MG63 (cell line): Measurements from ENCODE around the gene VENTX. TPM values are rescaled to one million over a fixed set of nuclear protein-coding genes. Genes with fewer than 3 reads are reported as not detected.

Experiments
- DNase-seq: peaks from one replicate; pipeline ENCODE4 v3.0.0-alpha.2; 2020
- H3K27me3 ChIP-seq: fragments of 250-450 bp; sonication (Bioruptor Pico); 2 replicates; pipeline ENCODE4 v1.5.1; 2020; ENCODE audit warnings: mild to moderate bottlenecking, moderate library complexity
- H3K36me3 ChIP-seq: fragments of 250-450 bp; sonication (Bioruptor Pico); 2 replicates; pipeline ENCODE4 v1.5.1; 2020; ENCODE audit warnings: mild to moderate bottlenecking, moderate library complexity
- H3K4me3 ChIP-seq: fragments of 250-450 bp; sonication (Bioruptor Pico); 2 replicates; pipeline ENCODE4 v1.5.1; 2020; ENCODE audit warnings: mild to moderate bottlenecking, moderate library complexity
- H3K9me3 ChIP-seq: fragments of 250-450 bp; sonication (Bioruptor Pico); 2 replicates; pipeline ENCODE4 v1.5.1; 2020; ENCODE audit warnings: mild to moderate bottlenecking, moderate library complexity
- total RNA-seq: library from RNA; depleted of rRNA; stranded (reverse); fragments of >200 nt; shearing (Covaris generic); gene quantifications from 2 replicates; pipeline ENCODE4 v1.2.3, GENCODE V29; 2014; ENCODE audit warnings: low replicate concordance; rRNA removed

The VENTX gene
- total RNA-seq, 1 experiment from 2014 or later, result not detected

DNA sequence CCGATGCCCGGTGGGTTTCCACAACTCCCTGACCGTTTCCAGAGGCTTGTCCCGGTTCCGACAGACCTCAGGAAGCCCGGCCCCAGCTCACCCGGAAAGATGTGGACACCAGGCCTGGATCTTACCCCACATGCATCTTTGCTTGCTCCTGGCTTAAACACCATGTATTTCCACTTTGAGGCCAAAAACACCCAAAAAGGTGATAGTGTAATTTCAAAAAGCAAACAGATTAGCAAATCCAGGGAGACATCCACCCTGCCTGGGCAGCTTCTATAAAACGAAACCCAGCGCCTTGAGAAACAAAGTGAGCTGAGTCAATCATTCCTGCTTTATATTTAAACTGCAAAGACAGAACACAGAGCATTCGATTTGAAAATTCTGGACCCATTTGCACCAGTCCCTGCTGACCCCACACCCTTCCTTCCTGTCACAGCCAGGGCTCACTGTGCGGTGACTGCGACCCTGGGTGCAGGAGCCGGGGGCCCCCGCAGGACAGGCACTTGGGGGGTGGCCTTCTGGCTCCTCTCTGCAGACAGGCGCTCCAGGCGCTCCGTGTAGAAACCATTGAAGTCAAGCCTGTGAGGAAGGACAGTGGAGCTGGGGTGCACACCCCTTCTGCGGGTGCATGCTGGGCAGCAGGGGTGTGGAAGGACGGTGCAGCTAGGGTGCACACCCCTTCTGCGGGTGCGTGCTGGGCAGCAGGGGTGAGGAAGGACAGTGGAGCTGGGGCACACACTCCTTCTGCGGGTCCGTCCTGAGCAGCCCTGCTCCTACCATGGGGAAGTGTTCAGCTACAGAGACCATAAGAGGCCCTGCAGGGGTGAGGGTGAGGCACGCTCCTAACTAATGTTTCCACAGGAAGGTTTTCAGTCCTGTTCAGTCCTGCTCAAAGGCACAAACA is 41.9 kb downstream of the VENTX start:
- Histone ChIP-seq H3K9me3 (no peaks in the 10 kb centered on the region), H3K4me3 (no peak overlapping the region), H3K36me3 (peaks cover 9% of the 10 kb centered on the region), H3K27me3 (no peaks in the 10 kb centered on the region)
- DNase-seq, result no peak

DNA sequence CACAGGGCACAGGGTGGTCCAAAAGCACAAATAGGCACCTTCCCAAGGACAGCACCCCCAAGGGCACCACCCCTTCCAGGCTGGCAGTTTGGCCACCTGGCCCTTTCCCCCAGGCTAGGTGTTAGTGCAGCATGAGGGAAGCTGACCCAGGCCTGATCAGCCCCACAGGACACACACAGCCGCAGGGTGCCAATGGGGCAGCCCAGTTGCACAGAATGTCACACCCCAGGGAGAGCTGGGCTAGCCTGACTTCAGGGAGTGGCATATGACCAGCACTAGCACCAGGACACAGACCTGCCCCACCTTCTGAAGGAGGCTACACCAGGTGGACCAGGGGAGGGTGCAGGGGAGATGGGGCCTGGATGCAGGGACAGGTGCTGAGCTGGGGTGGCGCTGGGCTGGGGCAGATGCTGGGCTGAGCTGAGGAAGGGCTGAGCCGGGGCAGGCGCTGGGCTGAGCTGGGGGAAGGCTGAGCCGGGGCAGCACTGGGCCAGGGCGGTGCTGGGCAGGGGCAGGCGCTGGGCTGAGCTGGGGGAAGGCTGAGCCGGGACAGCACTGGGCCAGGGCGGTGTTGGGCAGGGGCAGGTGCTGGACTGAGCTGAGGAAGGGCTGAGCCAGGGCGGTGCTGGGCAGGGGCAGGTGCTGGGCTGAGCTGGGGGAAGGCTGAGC is 42.9 kb downstream of the VENTX start:
- peaks cover 12% of the 10 kb centered on the region for H3K36me3 ChIP-seq
- H3K27me3 ChIP-seq, result no peaks in the 10 kb centered on the region
- DNase-seq, result no peak
- H3K4me3 ChIP-seq, result no peak overlapping the region
- H3K9me3 ChIP-seq, result no peaks in the 10 kb centered on the region

DNA sequence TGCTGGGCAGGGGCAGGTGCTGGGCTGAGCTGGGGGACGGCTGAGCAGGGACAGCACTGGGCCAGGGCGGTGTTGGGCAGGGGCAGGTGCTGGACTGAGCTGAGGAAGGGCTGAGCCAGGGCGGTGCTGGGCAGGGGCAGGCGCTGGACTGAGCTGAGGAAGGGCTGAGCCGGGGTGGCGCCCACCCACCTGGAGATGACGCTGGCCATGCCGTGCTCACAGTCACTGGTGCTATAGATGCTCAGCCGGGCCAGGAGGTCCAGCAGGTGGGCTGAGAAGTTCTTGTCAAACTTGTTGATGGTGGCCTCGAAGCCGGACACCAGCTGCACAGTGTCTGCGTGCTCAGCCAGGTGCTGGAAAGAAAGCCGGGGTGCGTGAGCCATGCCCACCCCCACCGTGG is 43.4 kb downstream of the VENTX start:
- H3K9me3 ChIP-seq, result no peaks in the 10 kb centered on the region
- H3K27me3 ChIP-seq, result no peaks in the 10 kb centered on the region
- no peak overlapping the region for H3K4me3 ChIP-seq
- no peak for DNase-seq
- peaks cover 18% of the 10 kb centered on the region for H3K36me3 ChIP-seq

DNA sequence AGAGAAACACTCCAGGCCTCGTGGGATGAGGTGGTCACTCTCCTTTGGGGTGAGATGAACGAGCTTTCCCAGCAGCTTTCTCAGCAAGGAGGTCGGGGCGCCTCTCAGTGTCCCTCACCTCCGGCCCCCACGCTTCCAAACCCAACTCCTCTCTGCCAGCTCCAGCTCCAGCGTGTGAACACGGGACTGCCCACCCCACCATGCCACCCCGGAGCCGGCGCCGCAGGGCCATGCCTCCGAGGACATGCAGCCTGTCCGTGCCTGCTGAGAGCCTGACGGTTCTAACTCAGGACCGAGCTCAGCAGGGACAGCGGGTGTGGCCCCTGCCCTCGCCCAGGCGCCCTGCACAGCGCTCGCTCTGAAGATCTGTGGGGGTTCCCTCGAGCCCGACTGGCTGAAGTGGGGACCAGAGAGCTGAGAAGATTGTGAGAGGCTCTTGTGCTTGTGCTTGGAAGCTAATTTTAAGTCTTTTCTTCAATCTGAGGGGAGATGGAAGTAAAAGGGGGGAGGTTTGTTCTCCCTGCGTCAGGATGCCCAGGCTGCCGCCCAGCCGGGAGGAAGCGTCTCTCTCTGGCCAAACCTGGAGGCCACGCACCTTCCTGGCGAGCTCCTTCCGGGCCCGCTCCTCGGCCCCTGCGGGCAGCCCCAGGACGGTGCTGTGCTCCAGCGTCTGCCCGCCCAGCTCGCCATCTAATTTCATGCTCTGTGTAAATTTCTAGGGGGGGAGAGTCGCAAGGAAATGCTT is 44.1 kb downstream of the VENTX start:
- Histone ChIP-seq H3K4me3 (no peak overlapping the region), H3K27me3 (no peaks in the 10 kb centered on the region), H3K36me3 (peaks cover 21% of the 10 kb centered on the region), H3K9me3 (no peaks in the 10 kb centered on the region)
- no peak for DNase-seq

GRCh38 chr10:133282846-133283390 is 45.3 kb downstream of the VENTX start:
- no peaks in the 10 kb centered on the region for H3K27me3 ChIP-seq
- peaks cover 21% of the 10 kb centered on the region for H3K36me3 ChIP-seq
- H3K4me3 ChIP-seq, result no peak overlapping the region
- DNase-seq, result no peak
- no peaks in the 10 kb centered on the region for H3K9me3 ChIP-seq

- no peak for DNase-seq
- Histone ChIP-seq H3K36me3 (peaks cover 24% of the 10 kb centered on the region), H3K9me3 (no peaks in the 10 kb centered on the region), H3K4me3 (no peak overlapping the region), H3K27me3 (no peaks in the 10 kb centered on the region)
These were observed 46.3 kb downstream of the VENTX start for GRCh38 chr10:133283931-133284330.

DNA sequence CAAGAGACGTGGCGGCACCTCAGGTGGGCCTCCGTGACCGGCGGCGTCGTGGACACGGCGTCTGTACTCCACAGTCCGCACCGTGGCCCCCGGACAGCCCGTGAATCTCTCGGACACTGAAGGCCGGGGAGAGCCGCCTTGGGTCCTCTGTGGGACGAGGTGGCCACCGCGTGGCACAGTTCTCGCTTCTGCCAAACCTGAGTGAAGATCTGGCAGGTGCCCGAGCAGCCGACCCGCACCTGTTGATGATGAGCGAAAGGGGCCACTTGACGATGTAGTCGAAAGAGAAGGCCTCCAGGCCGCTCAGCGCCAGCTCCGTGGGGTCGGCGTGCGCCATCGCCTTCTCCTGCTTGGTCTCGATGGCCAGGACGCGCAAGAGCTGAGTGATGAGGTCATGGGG is 47.6 kb downstream of the VENTX start:
- no peaks in the 10 kb centered on the region for H3K9me3 ChIP-seq
- H3K27me3 ChIP-seq, result no peaks in the 10 kb centered on the region
- no peak for DNase-seq
- peaks cover 25% of the 10 kb centered on the region for H3K36me3 ChIP-seq
- H3K4me3 ChIP-seq, result no peak overlapping the region

DNA sequence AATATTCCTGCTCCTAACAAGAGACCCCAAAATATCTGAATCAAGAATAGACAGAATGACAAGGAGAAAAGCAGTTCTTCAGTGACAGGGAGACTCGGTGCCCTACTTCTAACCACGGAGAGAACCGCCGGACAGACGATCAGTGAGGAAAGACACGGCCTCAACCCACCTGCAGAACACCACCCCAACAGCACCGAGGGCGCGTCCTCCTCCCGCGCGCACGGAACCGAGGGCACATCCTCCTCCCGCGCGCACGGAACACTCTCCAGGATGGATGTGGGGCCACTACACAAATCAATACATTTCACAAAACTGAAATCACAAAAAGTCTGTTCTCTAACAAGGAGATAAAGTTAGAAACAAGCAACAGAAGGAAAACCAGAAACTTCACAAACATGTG is 48.7 kb downstream of the VENTX start:
- Histone ChIP-seq H3K4me3 (no peak overlapping the region), H3K9me3 (no peaks in the 10 kb centered on the region), H3K36me3 (peaks cover 25% of the 10 kb centered on the region), H3K27me3 (no peaks in the 10 kb centered on the region)
- DNase-seq, result no peak

- H3K4me3 ChIP-seq, result no peak overlapping the region
- no peaks in the 10 kb centered on the region for H3K9me3 ChIP-seq
- DNase-seq, result no peak
- no peaks in the 10 kb centered on the region for H3K27me3 ChIP-seq
- peaks cover 25% of the 10 kb centered on the region for H3K36me3 ChIP-seq
These were observed 50.3 kb downstream of the VENTX start for GRCh38 chr10:133287832-133288500.

DNA sequence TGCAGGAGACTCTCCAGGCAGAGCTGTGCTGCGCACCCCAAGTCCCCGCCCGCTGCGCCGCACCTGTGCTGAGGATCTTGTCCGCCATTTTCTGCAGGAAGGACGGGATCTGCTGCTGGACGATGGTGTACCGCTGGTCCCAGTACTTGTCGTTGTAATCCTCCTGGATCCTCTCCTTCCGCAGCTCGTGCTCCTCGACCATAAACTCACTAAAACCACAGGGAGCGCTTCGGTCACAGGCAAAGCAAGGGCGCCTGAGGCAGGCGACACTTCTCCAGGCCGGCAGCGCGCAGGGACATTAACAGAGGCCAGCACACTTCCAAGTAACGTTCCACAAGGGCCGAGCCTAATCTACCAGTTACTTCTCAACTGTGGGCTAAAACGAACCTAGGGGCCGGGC is 52.1 kb downstream of the VENTX start:
- H3K4me3 ChIP-seq, result no peak overlapping the region
- DNase-seq, result no peak
- H3K27me3 ChIP-seq, result no peaks in the 10 kb centered on the region
- no peaks in the 10 kb centered on the region for H3K9me3 ChIP-seq
- H3K36me3 ChIP-seq, result peaks cover 29% of the 10 kb centered on the region

Other genes with a start within 250 kb of the VENTX start
- not detected in 2 replicates for gene ADGRA1, start 149.9 kb upstream of the VENTX start, total RNA-seq
- gene KNDC1, start 77.6 kb upstream of the VENTX start, total RNA-seq, result 0.92 and 1.5 TPM in 2 replicates
- not detected in 2 replicates for gene UTF1, start 7.6 kb upstream of the VENTX start, total RNA-seq
- gene ADAM8, start 39.0 kb downstream of the VENTX start, total RNA-seq, result 0.52 and 1.5 TPM in 2 replicates
- gene TUBGCP2, start 71.0 kb downstream of the VENTX start, total RNA-seq, result 58.6 and 80.8 TPM in 2 replicates
- gene ZNF511, start 71.1 kb downstream of the VENTX start, total RNA-seq, result 42.0 and 75.7 TPM in 2 replicates
- gene CALY, start 99.0 kb downstream of the VENTX start, total RNA-seq, result not detected in 2 replicates
- not detected in 2 replicates for gene PRAP1, start 109.5 kb downstream of the VENTX start, total RNA-seq
- gene FUOM, start 120.2 kb downstream of the VENTX start, total RNA-seq, result 10.8 and 50.8 TPM in 2 replicates
- 73.8 and 120 TPM in 2 replicates for gene ECHS1, start 135.5 kb downstream of the VENTX start, total RNA-seq
- 0.54 and 0.66 TPM in 2 replicates for gene PAOX, start 141.4 kb downstream of the VENTX start, total RNA-seq
- 33.6 and 39.4 TPM in 2 replicates for gene MTG1, start 156.3 kb downstream of the VENTX start, total RNA-seq
- not detected in 2 replicates for gene SPRN, start 186.8 kb downstream of the VENTX start, total RNA-seq
- gene SCART1, start 216.1 kb downstream of the VENTX start, total RNA-seq, result 0.35 and 1.5 TPM in 2 replicates